Stimulated activated CD4-positive, alpha-beta T cell treated with anti-CD3 and anti-CD28 coated beads, Interleukin-1b, Interleukin-23, amount 100 ng/mL, for 24 hours (primary cell): ENCODE data around the gene KRTAP5-3.
A peak's percentile ranks its signal among the peaks of the same experiment; 100 is the strongest.
"Not testable (repeated sequence)": the region's sequence is repeated elsewhere in the genome, so short reads cannot be mapped to it uniquely, and the experiment has no call there.

Experiments
- DNase-seq, 4 experiments: peaks; one replicate each; pipeline ENCODE4 v3.0.0-alpha.2; 2020; ENCODE audit warnings: low read depth in 4 of 4, low spot score in 1 of 4

The KRTAP5-3 gene

GRCh38 chr11:1608363-1608762, at the start of gene KRTAP5-3:
Gene KRTAP5-3, minus strand, starts transcription at chr11:1608463. Its CDS starts 78 bp downstream, at chr11:1608385.
- DNase-seq, result no peak

- DNase-seq, result no peak
Measured at GRCh38 chr11:1656670-1657069, 48.4 kb upstream of the KRTAP5-3 start.

- no peak for DNase-seq
Measured at GRCh38 chr11:1656061-1656441, 47.8 kb upstream of the KRTAP5-3 start.

GRCh38 chr11:1655168-1656060, 47.2 kb upstream of the KRTAP5-3 start:
- no peak for DNase-seq

GRCh38 chr11:1654388-1655167, 46.3 kb upstream of the KRTAP5-3 start:
- DNase-seq, result no peak

- no peak for DNase-seq
Measured at GRCh38 chr11:1653541-1654387, 45.5 kb upstream of the KRTAP5-3 start.

GRCh38 chr11:1652771-1653540, 44.7 kb upstream of the KRTAP5-3 start:
- peak; percentile 55 to 79 (median 66) for DNase-seq

- DNase-seq, result no peak
Measured at GRCh38 chr11:1652442-1652770, 44.1 kb upstream of the KRTAP5-3 start.

- DNase-seq, result no peak
Measured at GRCh38 chr11:1652026-1652425, 43.8 kb upstream of the KRTAP5-3 start.

- no peak for DNase-seq
Measured at GRCh38 chr11:1651411-1651980, 43.2 kb upstream of the KRTAP5-3 start.

- no peak for DNase-seq
Measured at GRCh38 chr11:1650918-1651262, 42.6 kb upstream of the KRTAP5-3 start.

- no peak for DNase-seq
Measured at GRCh38 chr11:1650034-1650917, 42.0 kb upstream of the KRTAP5-3 start.

- DNase-seq, result no peak
Measured at GRCh38 chr11:1648653-1649420, 40.6 kb upstream of the KRTAP5-3 start.

GRCh38 chr11:1647901-1648652, 39.8 kb upstream of the KRTAP5-3 start:
- DNase-seq, result no peak

GRCh38 chr11:1646540-1646939, 38.3 kb upstream of the KRTAP5-3 start:
- DNase-seq, result not testable (repeated sequence)

GRCh38 chr11:1645357-1645821, 37.1 kb upstream of the KRTAP5-3 start:
- DNase-seq, result no peak

GRCh38 chr11:1644601-1645356, 36.5 kb upstream of the KRTAP5-3 start:
- no peak for DNase-seq
